SK-MEL-5 (cell line): ENCODE results near the gene ZBTB20. TPM values are rescaled to one million over a fixed set of nuclear protein-coding genes. Genes with fewer than 3 reads are reported as not detected.

ENCODE experiments used
- DNase-seq: peaks from one replicate; pipeline ENCODE4 v3.0.0-alpha.2; 2016; ENCODE audit warnings: low read depth, low spot score
- in situ Hi-C: cut with HindIII; loops from 2 replicates; pipeline ENCODE4 v1.10.0; 2016; ENCODE audit warnings: low sequenced_read_pairs, high pct_unique_total_duplicates, low pct_unique_long_range_greater_than_20kb
- small RNA-seq, 2 experiments: library from RNA; depleted of rRNA; stranded (forward); fragments of <200 nt; gene quantifications; one replicate each; pipeline ENCODE3, GENCODE V24; 2014
- total RNA-seq: library from RNA; depleted of rRNA; stranded (reverse); fragments of >200 nt; shearing (Covaris generic); gene quantifications from 2 replicates; pipeline ENCODE4 v1.2.3, GENCODE V29; 2014

The ZBTB20 gene
- total RNA-seq, 1 experiment from 2014 or later: 2.9 TPM

DNA sequence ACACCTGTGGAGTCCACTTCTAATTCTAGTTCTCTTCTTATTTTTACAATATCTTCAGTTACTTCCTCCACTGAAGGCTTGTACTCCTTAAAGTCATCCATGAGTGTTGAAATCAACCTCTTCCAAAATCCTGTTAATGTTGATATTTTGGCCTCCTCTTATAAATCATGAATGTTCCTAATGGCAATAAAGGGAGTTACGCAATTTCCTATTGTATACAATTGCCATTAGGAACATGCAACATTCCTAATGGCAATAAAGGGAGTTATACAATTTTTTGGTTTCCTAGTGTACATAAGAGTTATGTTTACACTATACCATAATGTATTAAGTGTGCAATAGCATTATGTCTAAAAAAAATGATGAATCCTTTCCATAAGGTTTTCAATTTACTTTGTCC lies 862.4 kb downstream of the ZBTB20 start:
- DNase-seq: no peak
- in situ Hi-C loops: no loop called here

Small RNA genes within 50 kb of the gene (small RNA-seq; reads per million reads assigned to genes)
- gene MIR4796: 0 reads per million in 2 experiments
